Neural cell (in vitro differentiated cells): ENCODE results near the gene HAAO. TPM values are rescaled to one million over a fixed set of nuclear protein-coding genes. Genes with fewer than 3 reads are reported as not detected.

ENCODE experiments used
- H2AFZ ChIP-seq: fragments of 200-600, 300-800 bp; sonication (generic), shearing (Covaris generic); 2 replicates; pipeline ENCODE4 v1.6.0; 2014; ENCODE audit warnings: low read depth, mild to moderate bottlenecking, antibody characterized with exemption, low read length, moderate library complexity
- H3F3A ChIP-seq: fragments of 200-600 bp; shearing (Covaris generic); 2 replicates; pipeline ENCODE4 v1.6.1; 2016; ENCODE audit warnings: mild to moderate bottlenecking, moderate library complexity, mixed read lengths, antibody characterized with exemption, low read length; ENCODE audit not compliant: insufficient read depth, poor library complexity, severe bottlenecking
- H3K27ac ChIP-seq: fragments of 200-600, 300-800 bp; sonication (generic), shearing (Covaris generic); 2 replicates; pipeline ENCODE4 v1.5.1; 2014; ENCODE audit warnings: mild to moderate bottlenecking, low read length, moderate library complexity
- H3K27me3 ChIP-seq: fragments of 300-800, 200-600 bp; sonication (generic), shearing (Covaris generic); 2 replicates; pipeline ENCODE4 v1.6.0; 2014; ENCODE audit warnings: mild to moderate bottlenecking, low read depth, low read length, moderate library complexity; ENCODE audit not compliant: insufficient read depth
- H3K36me3 ChIP-seq: fragments of 300-800, 200-600 bp; sonication (generic), shearing (Covaris generic); 2 replicates; pipeline ENCODE4 v1.5.1; 2014; ENCODE audit warnings: mild to moderate bottlenecking, antibody characterized with exemption, low read length, moderate library complexity; ENCODE audit not compliant: insufficient read depth
- H3K4me2 ChIP-seq: fragments of 300-800, 200-600 bp; sonication (generic), shearing (Covaris generic); 2 replicates; pipeline ENCODE4 v1.6.0; 2014; ENCODE audit warnings: mild to moderate bottlenecking, low read length
- H3K4me3 ChIP-seq: fragments of 300-800, 200-600 bp; sonication (generic), shearing (Covaris generic); 2 replicates; pipeline ENCODE4 v1.5.1; 2014; ENCODE audit warnings: mild to moderate bottlenecking, low read length, moderate library complexity
- H3K79me2 ChIP-seq: fragments of 200-600 bp; shearing (Covaris generic); replicated peaks from 2 replicates; pipeline ENCODE4 v1.6.0; 2014; ENCODE audit warnings: mild to moderate bottlenecking, low read length, moderate library complexity; ENCODE audit not compliant: insufficient read depth
- H3K9ac ChIP-seq: fragments of 300-800, 200-600 bp; sonication (generic), shearing (Covaris generic); 2 replicates; pipeline ENCODE4 v1.6.1; 2016; ENCODE audit warnings: mild to moderate bottlenecking, low read length, mixed read lengths
- H3K9me2 ChIP-seq: fragments of 200-600 bp; shearing (Covaris generic); 2 replicates; pipeline ENCODE4 v1.6.1; 2016; ENCODE audit warnings: mild to moderate bottlenecking, low read length, mixed read lengths; ENCODE audit not compliant: insufficient read depth
- H3K9me3 ChIP-seq: fragments of 200-600, 300-800 bp; sonication (generic), shearing (Covaris generic); 2 replicates; pipeline ENCODE4 v1.6.1; 2016; ENCODE audit warnings: mild to moderate bottlenecking, mixed run types, low read length, moderate library complexity, mixed read lengths
- H4K20me1 ChIP-seq: fragments of 200-600 bp; shearing (Covaris generic); 2 replicates; pipeline ENCODE4 v1.6.1; 2016; ENCODE audit warnings: mild to moderate bottlenecking, mixed run types; ENCODE audit not compliant: insufficient read depth
- CTCF ChIP-seq: fragments of 450-650 bp; IDR thresholded peaks from 2 replicates; pipeline ENCODE4 v1.5.1; 2014; ENCODE audit warnings: antibody characterized with exemption, mild to moderate bottlenecking, moderate library complexity; ENCODE audit not compliant: poor library complexity, severe bottlenecking
- EP300 ChIP-seq: fragments of 450-650 bp; conservative IDR thresholded peaks from 2 replicates; pipeline ENCODE4 v1.6.1; 2014; ENCODE audit warnings: antibody characterized with exemption, mild to moderate bottlenecking, moderate library complexity; ENCODE audit not compliant: poor library complexity, severe bottlenecking
- EZH2 ChIP-seq: fragments of 200-600, 300-800 bp; shearing (Covaris generic), sonication (generic); IDR thresholded peaks from 2 replicates; pipeline ENCODE4 v1.6.1; 2014; ENCODE audit warnings: antibody characterized with exemption, low read length, borderline replicate concordance, mild to moderate bottlenecking; ENCODE audit not compliant: insufficient read depth, poor library complexity, severe bottlenecking
- MXI1 ChIP-seq: fragments of 450-650 bp; conservative IDR thresholded peaks from 2 replicates; pipeline ENCODE4 v1.6.1; 2014; ENCODE audit warnings: antibody characterized with exemption, mild to moderate bottlenecking; ENCODE audit not compliant: poor library complexity, severe bottlenecking
- POLR2AphosphoS5 ChIP-seq: IDR thresholded peaks from 2 replicates; pipeline ENCODE4 v1.6.1; 2012
- RAD21 ChIP-seq: fragments of 450-650 bp; conservative IDR thresholded peaks from 2 replicates; pipeline ENCODE4 v1.6.1; 2014; ENCODE audit warnings: antibody characterized with exemption, mild to moderate bottlenecking, moderate library complexity
- SMC3 ChIP-seq: fragments of 450-650 bp; conservative IDR thresholded peaks from 2 replicates; pipeline ENCODE4 v1.6.1; 2014; ENCODE audit warnings: antibody characterized with exemption, mild to moderate bottlenecking, moderate library complexity; ENCODE audit not compliant: poor library complexity
- TAF1 ChIP-seq: IDR thresholded peaks from 2 replicates; pipeline ENCODE4 v1.6.1; 2012; ENCODE audit warnings: low read depth
- polyA plus RNA-seq: library from polyadenylated mRNA; depleted of rRNA; stranded (reverse); fragments of >200 nt; gene quantifications from 2 replicates; pipeline ENCODE4 v1.2.3, GENCODE V29; 2014
- TF ChIP-seq, protein P1 (sequence below): IDR thresholded peaks from 2 replicates; pipeline ENCODE4 v1.6.1; 2012; ENCODE audit warnings: borderline replicate concordance

HAAO gene
- polyA plus RNA-seq, 1 donor from 2014 or later: not detected

GRCh38 chr2:42724886-42725285 is 67.5 kb downstream of the HAAO start:
- no peak for TF ChIP-seq EZH2
- TF ChIP-seq SMC3: no peak
- no peak for TF ChIP-seq TAF1
- TF ChIP-seq MXI1: no peak
- TF ChIP-seq, protein P1, sequence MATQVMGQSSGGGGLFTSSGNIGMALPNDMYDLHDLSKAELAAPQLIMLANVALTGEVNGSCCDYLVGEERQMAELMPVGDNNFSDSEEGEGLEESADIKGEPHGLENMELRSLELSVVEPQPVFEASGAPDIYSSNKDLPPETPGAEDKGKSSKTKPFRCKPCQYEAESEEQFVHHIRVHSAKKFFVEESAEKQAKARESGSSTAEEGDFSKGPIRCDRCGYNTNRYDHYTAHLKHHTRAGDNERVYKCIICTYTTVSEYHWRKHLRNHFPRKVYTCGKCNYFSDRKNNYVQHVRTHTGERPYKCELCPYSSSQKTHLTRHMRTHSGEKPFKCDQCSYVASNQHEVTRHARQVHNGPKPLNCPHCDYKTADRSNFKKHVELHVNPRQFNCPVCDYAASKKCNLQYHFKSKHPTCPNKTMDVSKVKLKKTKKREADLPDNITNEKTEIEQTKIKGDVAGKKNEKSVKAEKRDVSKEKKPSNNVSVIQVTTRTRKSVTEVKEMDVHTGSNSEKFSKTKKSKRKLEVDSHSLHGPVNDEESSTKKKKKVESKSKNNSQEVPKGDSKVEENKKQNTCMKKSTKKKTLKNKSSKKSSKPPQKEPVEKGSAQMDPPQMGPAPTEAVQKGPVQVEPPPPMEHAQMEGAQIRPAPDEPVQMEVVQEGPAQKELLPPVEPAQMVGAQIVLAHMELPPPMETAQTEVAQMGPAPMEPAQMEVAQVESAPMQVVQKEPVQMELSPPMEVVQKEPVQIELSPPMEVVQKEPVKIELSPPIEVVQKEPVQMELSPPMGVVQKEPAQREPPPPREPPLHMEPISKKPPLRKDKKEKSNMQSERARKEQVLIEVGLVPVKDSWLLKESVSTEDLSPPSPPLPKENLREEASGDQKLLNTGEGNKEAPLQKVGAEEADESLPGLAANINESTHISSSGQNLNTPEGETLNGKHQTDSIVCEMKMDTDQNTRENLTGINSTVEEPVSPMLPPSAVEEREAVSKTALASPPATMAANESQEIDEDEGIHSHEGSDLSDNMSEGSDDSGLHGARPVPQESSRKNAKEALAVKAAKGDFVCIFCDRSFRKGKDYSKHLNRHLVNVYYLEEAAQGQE: no peak
- no peak for TF ChIP-seq EP300
- no peak for TF ChIP-seq POLR2AphosphoS5
- TF ChIP-seq CTCF: no peak
- TF ChIP-seq RAD21: no peak
- H3K4me2 ChIP-seq: no peak overlapping the region
- no peaks in the 10 kb centered on the region for H3K9me2 ChIP-seq
- H3K36me3 ChIP-seq: no peaks in the 10 kb centered on the region
- H3K27ac ChIP-seq: no peak overlapping the region
- no peak overlapping the region for H2AFZ ChIP-seq
- H3K9me3 ChIP-seq: no peaks in the 10 kb centered on the region
- no peaks in the 10 kb centered on the region for H3K27me3 ChIP-seq
- no peaks in the 10 kb centered on the region for H3K79me2 ChIP-seq
- no peak overlapping the region for H3K9ac ChIP-seq
- no peaks in the 10 kb centered on the region for H4K20me1 ChIP-seq
- H3K4me3 ChIP-seq: no peak overlapping the region
- no peaks in the 10 kb centered on the region for H3F3A ChIP-seq

DNA sequence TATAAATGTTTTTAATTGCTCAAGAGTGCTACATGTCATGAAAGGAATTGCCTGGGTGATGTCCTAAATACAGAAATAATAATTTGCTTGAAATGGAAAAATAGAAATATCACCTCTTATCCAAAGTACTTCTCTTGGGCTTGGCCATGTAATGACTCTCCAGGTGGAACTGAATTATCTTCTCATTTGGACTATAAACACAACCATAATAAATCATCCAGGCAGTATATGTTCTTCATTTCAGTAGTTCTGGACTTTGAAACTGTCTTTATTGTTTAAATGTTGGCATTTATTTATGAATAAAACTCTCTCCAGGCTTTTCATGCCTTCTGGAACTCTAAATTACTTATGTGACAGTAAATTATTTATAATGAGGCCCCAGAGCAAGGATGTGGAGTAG is 68.9 kb downstream of the HAAO start:
- H3F3A ChIP-seq: no peaks in the 10 kb centered on the region
- no peak overlapping the region for H3K9ac ChIP-seq
- H2AFZ ChIP-seq: no peak overlapping the region
- no peak overlapping the region for H3K4me3 ChIP-seq
- H4K20me1 ChIP-seq: no peaks in the 10 kb centered on the region
- no peaks in the 10 kb centered on the region for H3K9me3 ChIP-seq
- no peak overlapping the region for H3K27ac ChIP-seq
- H3K4me2 ChIP-seq: no peak overlapping the region
- H3K9me2 ChIP-seq: no peaks in the 10 kb centered on the region
- no peak for TF ChIP-seq CTCF
- no peak for TF ChIP-seq POLR2AphosphoS5
- H3K36me3 ChIP-seq: no peaks in the 10 kb centered on the region
- H3K79me2 ChIP-seq: no peaks in the 10 kb centered on the region
- H3K27me3 ChIP-seq: no peaks in the 10 kb centered on the region
